Endothelial cell of umbilical vein (primary cell): ENCODE results near the gene MOG. TPM values are rescaled to one million over a fixed set of nuclear protein-coding genes. Genes with fewer than 3 reads are reported as not detected.

Experiments used
- BruUV-seq: library from RNA; stranded (reverse); fragments of 400-500 nt; replicated peaks from 2 replicates; lab custom pipeline; 2021; lab: Mats Ljungman, UMichigan
- CTCF ChIA-PET: fragments of 300-600, 350-600 bp; sonication (Branson Sonifier 250); formaldehyde crosslinking; loops from one replicate; lab custom pipeline; 2021; ENCODE audit warnings: antibody characterized with exemption, inconsistent platforms; lab: Charles Lee
- POLR2A ChIA-PET: fragments of 300-600, 350-600 bp; sonication (Branson Sonifier 250); formaldehyde crosslinking; loops from one replicate; lab custom pipeline; 2021; ENCODE audit warnings: antibody characterized with exemption, inconsistent platforms; lab: Charles Lee
- DNase-seq: peaks from one replicate; pipeline ENCODE4 v3.0.0-alpha.2; 2011; ENCODE audit warnings: low read depth, low spot score
- FAIRE-seq: peaks from 2 replicates; lab custom pipeline; 2011; peaks lifted over from hg19 to GRCh38; lab: Jason Lieb, UNC
- H2AFZ ChIP-seq: 2 replicates; pipeline ENCODE4 v1.6.0; 2012; ENCODE audit warnings: low read depth, low read length, control low read depth, inconsistent platforms
- H3K27ac ChIP-seq: 2 replicates; pipeline ENCODE4 v1.5.1; 2011; ENCODE audit warnings: low read depth, mild to moderate bottlenecking, control low read depth, low read length, moderate library complexity; ENCODE audit not compliant: insufficient read depth
- H3K27me3 ChIP-seq, 2 experiments: 2 replicates each; pipeline versions ENCODE4 v1.6.0 to v1.6.1; 2011; ENCODE audit warnings: low read length in 2 of 2, mixed read lengths in 1 of 2; ENCODE audit not compliant: control insufficient read depth in 2 of 2, insufficient read depth in 2 of 2
- H3K36me3 ChIP-seq, 2 experiments: 2 replicates in 1 of 2; 3 replicates in 1 of 2; pipeline ENCODE4 v1.5.1; 2011; ENCODE audit warnings: low read length in 2 of 2, mild to moderate bottlenecking in 1 of 2, moderate library complexity in 1 of 2; ENCODE audit not compliant: control insufficient read depth in 2 of 2, insufficient read depth in 2 of 2; ENCODE audit errors: extremely low read depth in 1 of 2
- H3K4me1 ChIP-seq: 3 replicates; pipeline ENCODE4 v1.5.1; 2011; ENCODE audit warnings: mild to moderate bottlenecking, low read length; ENCODE audit not compliant: control insufficient read depth, insufficient read depth; ENCODE audit errors: extremely low read depth
- H3K4me2 ChIP-seq: 2 replicates; pipeline ENCODE4 v1.6.1; 2011; ENCODE audit warnings: low read length, control low read depth, mixed read lengths; ENCODE audit not compliant: insufficient read depth
- H3K4me3 ChIP-seq, 3 experiments: fragments of 200-600 bp in 1 of 3; sonication (generic), shearing (Covaris generic) in 1 of 3; replicated peaks in 1 of 3; 2 replicates each; pipeline ENCODE4 v1.5.1; 2011 to 2016; ENCODE audit warnings: control low read depth in 3 of 3, low read length in 3 of 3, mild to moderate bottlenecking in 2 of 3, inconsistent platforms in 1 of 3, low read depth in 1 of 3, moderate library complexity in 1 of 3; ENCODE audit not compliant: insufficient read depth in 1 of 3
- H3K79me2 ChIP-seq: 2 replicates; pipeline ENCODE4 v1.6.0; 2012; ENCODE audit warnings: low read length, inconsistent platforms; ENCODE audit not compliant: control insufficient read depth, insufficient read depth
- H3K9ac ChIP-seq: replicated peaks from 2 replicates; pipeline ENCODE3; 2011; ENCODE audit warnings: low read length, control low read depth; ENCODE audit not compliant: insufficient read depth; ENCODE audit errors: extremely low read depth
- H3K9me1 ChIP-seq: replicated peaks from 3 replicates; pipeline ENCODE4 v1.6.0; 2011; ENCODE audit warnings: mild to moderate bottlenecking, low read length; ENCODE audit not compliant: control insufficient read depth, insufficient read depth; ENCODE audit errors: extremely low read depth
- H3K9me3 ChIP-seq: replicated peaks from 2 replicates; pipeline ENCODE4 v1.5.1; 2012; ENCODE audit warnings: low read length, inconsistent platforms; ENCODE audit not compliant: control insufficient read depth, insufficient read depth
- H4K20me1 ChIP-seq: replicated peaks from 2 replicates; pipeline ENCODE3; 2011; ENCODE audit warnings: mild to moderate bottlenecking, low read length; ENCODE audit not compliant: control insufficient read depth, insufficient read depth; ENCODE audit errors: extremely low read depth
- EZH2 ChIP-seq: IDR thresholded peaks from 2 replicates; pipeline ENCODE4 v1.6.1; 2012; ENCODE audit warnings: borderline replicate concordance, low read depth, mild to moderate bottlenecking, moderate library complexity, low read length, inconsistent platforms; ENCODE audit not compliant: severe bottlenecking
- FOS ChIP-seq: IDR thresholded peaks from 2 replicates; pipeline ENCODE4 v1.6.1; 2011; ENCODE audit warnings: mild to moderate bottlenecking, low read length, moderate library complexity, borderline replicate concordance; ENCODE audit not compliant: insufficient read depth
- GATA2 ChIP-seq: IDR thresholded peaks from 2 replicates; pipeline ENCODE4 v1.7.0; 2011; ENCODE audit warnings: low read depth, mild to moderate bottlenecking, moderate library complexity, mixed read lengths, low read length; ENCODE audit not compliant: insufficient read length, insufficient read depth
- JUN ChIP-seq: IDR thresholded peaks from 2 replicates; pipeline ENCODE4 v1.6.1; 2011; ENCODE audit warnings: borderline replicate concordance, low read depth; ENCODE audit not compliant: insufficient read length, insufficient read depth
- MYC ChIP-seq: IDR thresholded peaks from one replicate; pipeline ENCODE4 v1.6.1; 2011; ENCODE audit warnings: mild to moderate bottlenecking, low read depth, low read length
- POLR2A ChIP-seq: IDR thresholded peaks from 2 replicates; pipeline ENCODE4 v1.6.1; 2012; ENCODE audit warnings: low read depth, mild to moderate bottlenecking, control low read depth, low read length
- POLR2AphosphoS5 ChIP-seq: IDR thresholded peaks from 2 replicates; pipeline ENCODE4 v1.6.1; 2012; ENCODE audit warnings: low read depth, mild to moderate bottlenecking, control low read depth, low read length, moderate library complexity; ENCODE audit not compliant: insufficient read depth
- dilution Hi-C: fragments of 300-500 bp; cut with MboI; formaldehyde crosslinking; loops from one replicate; pipeline ENCODE4 v1.15.0; 2019; ENCODE audit warnings: low sequenced_read_pairs; ENCODE audit not compliant: extremely low pct_ligation_motif_present
- intact Hi-C: fragments of 100-400 bp; cut with micrococcal nuclease; formaldehyde crosslinking; loops from one replicate; pipeline ENCODE4 v1.10.0; 2022
- polyA plus RNA-seq, 4 experiments: library from polyadenylated mRNA; depleted of rRNA in 3 of 4; stranded (reverse) in 3 of 4; unstranded in 1 of 4; fragments of >200 nt; gene quantifications; 2 replicates each; pipeline versions ENCODE4 v1.2.1 to v1.2.3, GENCODE V29; 2011 to 2012; ENCODE audit warnings: missing spikeins in 1 of 4
- total RNA-seq: library from RNA; stranded (reverse); gene quantifications from 2 replicates; pipeline ENCODE4 v1.2.3, GENCODE V29; 2021
- TF ChIP-seq, protein P1 (sequence below): IDR thresholded peaks from 2 replicates; pipeline ENCODE4 v1.6.1; 2011; ENCODE audit not compliant: insufficient read depth, insufficient read length
- TF ChIP-seq, protein P2 (sequence below), 2 donors: IDR thresholded peaks; 1 replicate in 1 of 2; 2 replicates in 1 of 2; pipeline ENCODE4 v1.5.1; 2011; ENCODE audit warnings: low read length in 2 of 2, mild to moderate bottlenecking in 2 of 2, moderate library complexity in 2 of 2, control low read depth in 1 of 2, inconsistent platforms in 1 of 2, low read depth in 1 of 2; ENCODE audit not compliant: insufficient read depth in 1 of 2; ENCODE audit errors: extremely low read depth in 1 of 2

Gene MOG
- total and polyA plus RNA-seq, 2 donors (not counting 3 experiments of a cell fraction or from before 2014, with no cell fraction given), result not detected

DNA sequence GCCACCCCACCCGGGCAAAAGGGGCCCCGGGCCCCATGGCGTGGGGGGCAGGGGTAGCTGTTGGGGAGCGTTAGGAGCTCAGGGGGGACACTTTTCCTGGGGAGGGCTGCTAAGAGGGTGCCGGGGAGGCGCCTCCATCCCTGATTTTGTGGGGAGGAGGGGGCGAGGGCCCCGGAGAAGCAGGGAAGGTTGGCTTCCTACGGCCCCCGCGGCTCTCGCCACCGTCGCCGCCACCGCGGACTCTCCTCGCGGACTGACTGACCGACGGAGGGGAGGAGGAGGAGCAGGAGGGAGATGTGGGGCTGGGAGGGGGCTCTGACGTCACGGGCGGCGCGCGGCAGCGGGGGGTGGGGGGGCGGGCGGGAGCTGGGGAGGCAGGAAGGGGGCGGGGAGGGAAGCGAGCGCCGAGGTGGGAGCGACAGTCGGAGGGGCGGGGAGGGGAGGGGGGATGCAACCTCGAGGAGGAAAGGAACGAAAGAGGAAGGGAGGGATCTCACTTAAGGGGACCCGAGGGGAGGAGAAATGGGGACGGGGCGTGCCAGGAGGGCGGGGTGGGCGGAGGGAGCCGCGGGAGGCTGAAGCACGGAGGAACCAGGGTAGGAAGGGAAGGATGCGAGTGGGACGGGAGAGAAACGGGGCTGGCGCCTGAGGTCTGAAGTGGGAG lies 29.0 kb upstream of the MOG start:
- no peaks in the 10 kb centered on the region for H4K20me1 ChIP-seq
- H3K9me3 ChIP-seq, result no peaks in the 10 kb centered on the region
- peak overlapping the region; percentile 37 for H3K27ac ChIP-seq
- peak overlapping the region; percentile 63 for H3K9ac ChIP-seq
- H3K4me2 ChIP-seq, result peak overlapping the region; percentile 66
- H3K27me3 ChIP-seq, result no peaks in the 10 kb centered on the region
- no peaks in the 10 kb centered on the region for H3K79me2 ChIP-seq
- CTCF ChIA-PET, result interaction anchor here (0.7 to 3.8 kb wide), 6 partner anchors 7 to 76 kb away, joined by 3 to 23 read pairs (median 4); no protein-coding TSS in a partner anchor
- no peaks in the 10 kb centered on the region for H3K9me1 ChIP-seq
- peak overlapping the region; percentile 79 for H2AFZ ChIP-seq
- DNase-seq (peak; percentile 80), FAIRE-seq (peak; percentile 72)
- TSS peak; percentile 16 for BruUV-seq
- TF ChIP-seq JUN (no peak), POLR2AphosphoS5 (no peak), FOS (no peak), GATA2 (no peak), POLR2A (peak; percentile 9), MYC (no peak), EZH2 (no peak)
- TF ChIP-seq, protein P1, sequence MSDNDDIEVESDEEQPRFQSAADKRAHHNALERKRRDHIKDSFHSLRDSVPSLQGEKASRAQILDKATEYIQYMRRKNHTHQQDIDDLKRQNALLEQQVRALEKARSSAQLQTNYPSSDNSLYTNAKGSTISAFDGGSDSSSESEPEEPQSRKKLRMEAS, result no peak
- TF ChIP-seq, protein P2, sequence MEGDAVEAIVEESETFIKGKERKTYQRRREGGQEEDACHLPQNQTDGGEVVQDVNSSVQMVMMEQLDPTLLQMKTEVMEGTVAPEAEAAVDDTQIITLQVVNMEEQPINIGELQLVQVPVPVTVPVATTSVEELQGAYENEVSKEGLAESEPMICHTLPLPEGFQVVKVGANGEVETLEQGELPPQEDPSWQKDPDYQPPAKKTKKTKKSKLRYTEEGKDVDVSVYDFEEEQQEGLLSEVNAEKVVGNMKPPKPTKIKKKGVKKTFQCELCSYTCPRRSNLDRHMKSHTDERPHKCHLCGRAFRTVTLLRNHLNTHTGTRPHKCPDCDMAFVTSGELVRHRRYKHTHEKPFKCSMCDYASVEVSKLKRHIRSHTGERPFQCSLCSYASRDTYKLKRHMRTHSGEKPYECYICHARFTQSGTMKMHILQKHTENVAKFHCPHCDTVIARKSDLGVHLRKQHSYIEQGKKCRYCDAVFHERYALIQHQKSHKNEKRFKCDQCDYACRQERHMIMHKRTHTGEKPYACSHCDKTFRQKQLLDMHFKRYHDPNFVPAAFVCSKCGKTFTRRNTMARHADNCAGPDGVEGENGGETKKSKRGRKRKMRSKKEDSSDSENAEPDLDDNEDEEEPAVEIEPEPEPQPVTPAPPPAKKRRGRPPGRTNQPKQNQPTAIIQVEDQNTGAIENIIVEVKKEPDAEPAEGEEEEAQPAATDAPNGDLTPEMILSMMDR (IDR thresholded peaks at IDR 0.05; ENCODE audit: extremely low read depth in 1 of 2, insufficient read depth in 1 of 2, low read depth in 1 of 2, low read length in 2 of 2), result no peak
- POLR2A ChIA-PET, result interaction anchor here (0.8 to 1.6 kb wide), 2 partner anchors 15 to 22 kb away, joined by 3 to 8 read pairs; no protein-coding TSS in a partner anchor
- peaks cover 28% of the 10 kb centered on the region for H3K4me1 ChIP-seq
- dilution Hi-C loops, result no loop called here
- H3K4me3 ChIP-seq, result peak overlapping the region; percentile 48 to 63 (median 58)
- H3K36me3 ChIP-seq, result peaks cover 3 to 6% of the 10 kb centered on the region in 2 experiments
- intact Hi-C loops, result loop anchor here (2.0 to 5.0 kb wide), 2 partner anchors 611 to 1291 kb away; partner anchors contain the start of gene ZSCAN31
